ENCODE measurements around the gene GPD1.

DNA sequence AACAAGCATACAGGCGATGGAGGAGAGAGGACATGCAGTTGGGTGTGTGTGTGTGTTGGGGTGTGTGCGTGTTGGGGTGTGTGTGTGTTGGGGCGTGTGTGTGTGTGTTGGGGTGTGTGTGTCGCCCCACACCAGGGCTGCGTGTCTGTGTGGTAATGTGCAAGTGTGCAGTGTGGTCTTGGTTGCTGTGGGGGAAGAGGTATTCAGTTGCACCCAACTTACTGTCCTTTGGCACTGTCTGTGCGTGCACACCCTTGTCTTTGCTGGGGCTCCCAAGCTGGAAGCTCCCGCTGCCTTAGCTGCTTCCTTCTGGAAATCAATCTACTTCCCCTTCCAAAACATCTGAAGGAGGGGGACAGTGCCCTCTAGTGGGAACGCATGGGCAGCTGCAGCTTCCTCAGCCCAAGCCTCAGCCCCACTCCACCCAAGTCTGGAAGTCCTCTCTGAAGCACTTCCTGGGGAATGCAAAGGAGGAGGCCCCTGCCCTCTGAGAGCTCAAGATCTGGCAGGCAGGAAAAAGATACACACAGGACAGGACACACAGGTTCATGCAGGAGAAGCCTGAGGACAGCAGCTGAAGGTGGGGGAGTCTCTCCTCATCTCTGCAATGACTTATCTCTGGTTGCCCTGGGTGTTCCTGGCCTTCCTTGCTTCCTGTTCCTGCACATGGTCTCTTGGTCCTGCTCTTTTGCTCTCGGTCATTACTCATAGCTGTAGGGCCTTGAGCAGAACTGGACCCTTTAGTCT is 33.3 kb upstream of the GPD1 start:
- TF ChIP-seq, protein P1, sequence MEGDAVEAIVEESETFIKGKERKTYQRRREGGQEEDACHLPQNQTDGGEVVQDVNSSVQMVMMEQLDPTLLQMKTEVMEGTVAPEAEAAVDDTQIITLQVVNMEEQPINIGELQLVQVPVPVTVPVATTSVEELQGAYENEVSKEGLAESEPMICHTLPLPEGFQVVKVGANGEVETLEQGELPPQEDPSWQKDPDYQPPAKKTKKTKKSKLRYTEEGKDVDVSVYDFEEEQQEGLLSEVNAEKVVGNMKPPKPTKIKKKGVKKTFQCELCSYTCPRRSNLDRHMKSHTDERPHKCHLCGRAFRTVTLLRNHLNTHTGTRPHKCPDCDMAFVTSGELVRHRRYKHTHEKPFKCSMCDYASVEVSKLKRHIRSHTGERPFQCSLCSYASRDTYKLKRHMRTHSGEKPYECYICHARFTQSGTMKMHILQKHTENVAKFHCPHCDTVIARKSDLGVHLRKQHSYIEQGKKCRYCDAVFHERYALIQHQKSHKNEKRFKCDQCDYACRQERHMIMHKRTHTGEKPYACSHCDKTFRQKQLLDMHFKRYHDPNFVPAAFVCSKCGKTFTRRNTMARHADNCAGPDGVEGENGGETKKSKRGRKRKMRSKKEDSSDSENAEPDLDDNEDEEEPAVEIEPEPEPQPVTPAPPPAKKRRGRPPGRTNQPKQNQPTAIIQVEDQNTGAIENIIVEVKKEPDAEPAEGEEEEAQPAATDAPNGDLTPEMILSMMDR (conservative IDR thresholded peaks at IDR 0.05 in 1 of 2, IDR thresholded peaks at IDR 0.05 in 1 of 2; ENCODE audit: extremely low read depth in 1 of 2, insufficient read depth in 1 of 2, low read depth in 1 of 2, low read length in 2 of 2), result peak; percentile 94 to 98
- TF ChIP-seq EZH2 (IDR thresholded peaks at IDR 0.05; ENCODE audit: borderline replicate concordance, low read length), result no peak

Measured in mammary epithelial cell (primary cell).